ENCODE measurements around the gene ZNF296.
"Not testable (repeated sequence)": the region's sequence is repeated elsewhere in the genome, so short reads cannot be mapped to it uniquely, and the experiment has no call there.

ZNF296 gene

GRCh38 chr19:45076029-45076850 is at the start of gene ZNF296:
Gene ZNF296, minus strand, starts transcription at chr19:45076478. Its CDS starts 105 bp downstream, at chr19:45076373.
- DNase-seq (ENCODE audit: low spot score), result peak; percentile 79

DNA sequence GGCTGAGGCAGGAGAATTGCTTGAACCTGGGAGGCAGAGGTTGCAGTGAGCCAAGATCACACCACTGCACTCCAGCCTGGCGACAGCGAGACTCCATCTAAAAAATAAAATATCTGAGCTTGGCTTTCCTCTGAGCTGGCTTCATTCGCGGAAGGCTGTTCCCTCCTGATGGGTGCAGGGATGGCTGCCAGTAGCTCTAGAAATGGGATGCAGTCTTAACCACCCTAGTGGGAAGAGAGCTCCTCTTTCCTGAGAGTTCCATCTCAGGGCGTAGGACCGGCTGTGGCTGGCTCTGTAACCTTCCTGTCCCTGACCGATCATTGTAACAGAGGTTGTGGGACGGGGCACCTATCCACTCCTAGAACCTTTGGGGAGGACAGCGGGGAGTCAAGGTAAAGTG is 49.1 kb upstream of the ZNF296 start:
- no peak for DNase-seq (ENCODE audit: low spot score)

GRCh38 chr19:45124021-45124420 is 47.7 kb upstream of the ZNF296 start:
- DNase-seq (ENCODE audit: low spot score), result no peak

- no peak for DNase-seq (ENCODE audit: low spot score)
Measured at GRCh38 chr19:45123440-45123850, 47.2 kb upstream of the ZNF296 start.

GRCh38 chr19:45122832-45123231 is 46.6 kb upstream of the ZNF296 start:
- no peak for DNase-seq (ENCODE audit: low spot score)

- no peak for DNase-seq (ENCODE audit: low spot score)
Measured at GRCh38 chr19:45121827-45122345, 45.6 kb upstream of the ZNF296 start.

- no peak for DNase-seq (ENCODE audit: low spot score)
Measured at GRCh38 chr19:45119582-45119981, 43.3 kb upstream of the ZNF296 start.

- DNase-seq (ENCODE audit: low spot score), result not testable (repeated sequence)
Measured at GRCh38 chr19:45118591-45119355, 42.5 kb upstream of the ZNF296 start.

- no peak for DNase-seq (ENCODE audit: low spot score)
Measured at GRCh38 chr19:45118106-45118505, 41.8 kb upstream of the ZNF296 start.

DNA sequence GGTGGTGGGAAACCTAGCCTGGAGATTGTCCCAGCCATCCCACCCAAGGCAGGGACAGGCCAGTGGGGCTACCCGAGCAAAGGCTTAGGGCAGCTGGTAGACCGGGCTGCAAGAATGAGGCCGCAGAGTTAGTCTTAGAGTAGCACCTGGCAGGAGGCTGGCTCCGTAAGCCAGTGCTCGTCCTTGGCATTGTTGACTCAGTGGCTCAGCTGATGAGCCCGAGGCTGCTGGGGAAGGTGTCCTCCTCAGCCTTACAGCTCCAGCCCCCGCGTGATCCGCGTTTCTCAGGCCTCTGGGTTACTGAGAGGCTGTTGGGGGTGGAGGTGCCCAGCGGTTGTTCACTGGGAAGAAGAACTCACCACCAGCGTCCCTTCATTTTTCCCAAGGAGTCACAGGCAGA is 41.4 kb upstream of the ZNF296 start:
- DNase-seq (ENCODE audit: low spot score), result no peak

DNA sequence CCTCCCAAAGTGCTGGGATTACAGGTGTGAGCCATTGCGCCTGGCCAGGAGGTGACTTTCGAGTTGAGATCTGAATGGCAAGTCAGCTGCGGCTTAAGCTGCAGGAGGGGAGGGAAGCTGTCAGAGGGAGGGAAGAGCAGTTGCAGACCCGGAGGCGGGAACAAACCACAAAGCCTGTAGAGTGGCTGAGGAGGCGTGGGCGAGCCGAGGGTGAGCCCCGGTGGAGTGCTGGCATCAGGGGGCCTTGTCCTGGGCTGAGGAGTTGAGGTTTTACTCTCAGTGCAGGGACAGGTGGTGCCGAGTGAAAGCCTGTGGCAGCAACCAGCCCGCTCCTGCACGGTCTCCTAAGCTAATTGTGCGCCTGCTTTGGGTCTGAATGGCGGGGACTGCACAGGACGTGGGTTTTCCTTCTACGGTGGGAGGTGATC is 40.9 kb upstream of the ZNF296 start:
- DNase-seq (ENCODE audit: low spot score), result no peak

- DNase-seq (ENCODE audit: low spot score), result no peak
Measured at GRCh38 chr19:45115809-45116615, 39.7 kb upstream of the ZNF296 start.

GRCh38 chr19:45114116-45114515 is 37.8 kb upstream of the ZNF296 start:
- no peak for DNase-seq (ENCODE audit: low spot score)

- no peak for DNase-seq (ENCODE audit: low spot score)
Measured at GRCh38 chr19:45113628-45114027, 37.4 kb upstream of the ZNF296 start.

GRCh38 chr19:45112111-45112827 is 36.0 kb upstream of the ZNF296 start:
- DNase-seq (ENCODE audit: low spot score), result no peak

DNA sequence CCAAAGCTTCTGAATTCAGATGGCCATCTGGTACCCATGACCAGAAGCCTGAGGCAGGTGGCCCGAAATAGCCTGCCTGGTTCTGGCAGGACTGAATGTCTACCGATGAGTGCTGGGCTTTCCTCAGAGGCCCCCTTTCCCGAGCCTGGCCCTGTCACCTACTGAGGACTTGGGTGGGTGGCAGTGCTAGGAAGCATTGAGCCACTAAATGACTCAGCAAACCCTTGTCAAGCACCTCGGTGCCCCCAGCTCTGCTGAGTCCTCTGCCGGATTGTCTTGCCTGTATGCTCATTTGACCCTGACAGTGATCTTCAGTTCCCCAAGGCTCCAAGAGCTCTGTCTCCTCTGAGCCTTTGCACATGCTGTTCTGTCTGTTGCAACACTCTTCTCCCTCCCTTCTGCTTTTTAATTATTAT is 34.6 kb upstream of the ZNF296 start:
- DNase-seq (ENCODE audit: low spot score), result peak; percentile 11

DNA sequence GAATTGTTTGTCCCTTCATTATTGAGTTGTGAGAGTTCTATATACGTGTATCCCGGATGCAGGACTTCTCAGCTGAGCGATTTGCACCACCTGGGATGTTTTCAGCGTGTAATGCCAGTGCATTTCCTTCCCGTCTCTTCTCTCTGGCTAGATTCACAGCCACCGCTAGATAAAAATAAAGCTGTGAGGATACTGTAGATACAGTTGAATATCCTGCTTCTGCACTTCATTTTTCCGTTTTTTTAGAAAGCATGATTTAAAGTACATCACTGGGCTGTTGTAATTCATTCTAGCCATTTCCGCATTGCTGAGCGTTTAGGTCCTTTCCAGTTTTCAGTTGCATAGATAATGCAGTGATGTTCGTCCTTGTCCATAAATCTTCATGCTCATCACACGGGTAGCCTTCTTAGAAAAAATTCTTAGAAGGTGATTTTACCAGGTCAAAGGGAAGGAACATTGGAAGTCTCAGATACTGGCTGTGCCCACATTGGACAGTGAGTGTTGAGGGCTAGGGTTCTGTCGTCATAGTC is 31.4 kb upstream of the ZNF296 start:
- no peak for DNase-seq (ENCODE audit: low spot score)

GRCh38 chr19:45106363-45106762 is 30.1 kb upstream of the ZNF296 start:
- not testable (repeated sequence) for DNase-seq (ENCODE audit: low spot score)

GRCh38 chr19:45104658-45105349 is 28.5 kb upstream of the ZNF296 start:
- DNase-seq (ENCODE audit: low spot score), result no peak

- DNase-seq (ENCODE audit: low spot score), result no peak
Measured at GRCh38 chr19:45103508-45104319, 27.4 kb upstream of the ZNF296 start.
